ENCODE measurements around the gene ACTN4. TPM values are rescaled to one million over a fixed set of nuclear protein-coding genes. Genes with fewer than 3 reads are reported as not detected.

The ACTN4 gene
- total and polyA plus RNA-seq, 10 of the 15 experiments (the other 5 are each of a cell fraction or from before 2014, with no cell fraction given) = 2.4 to 293 (median 72.5) TPM

DNA sequence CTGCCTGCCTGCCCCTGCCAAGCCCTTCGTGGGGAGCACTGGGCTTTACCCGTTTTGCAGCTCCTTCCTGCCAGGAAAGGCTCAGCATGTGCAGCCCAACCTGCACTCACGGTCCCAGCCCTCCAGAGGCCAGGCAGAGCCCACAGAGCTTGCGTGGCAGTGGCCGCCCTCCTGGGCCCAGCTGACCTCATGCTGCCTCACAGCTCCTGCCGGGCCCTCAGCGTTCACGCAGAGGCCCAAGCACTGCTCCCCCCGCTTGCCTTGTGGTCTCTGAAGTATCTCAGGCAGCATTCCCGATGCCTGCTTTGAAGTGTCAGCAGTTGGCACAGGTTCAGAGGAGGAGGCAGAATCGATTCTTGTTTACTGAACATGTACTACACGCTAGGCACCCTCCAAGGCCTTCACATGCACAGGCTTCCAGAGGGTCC lies 64.3 kb downstream of the ACTN4 start:
- 88% methylated on average over 12 of the region's 12 CpGs for WGBS (ENCODE audit: insufficient coverage, insufficient replicate concordance, low lambda C conversion rate, missing lambda C conversion rate)
- Histone ChIP-seq H3K4me1 (ENCODE audit: control insufficient read depth, insufficient read depth, low read length) (no peaks in the 10 kb centered on the region), H3K27me3 (replicated peaks in 1 of 2; ENCODE audit: control insufficient read depth in 2 of 2, insufficient read depth in 2 of 2, low read length in 1 of 2) (no peaks in the 10 kb centered on the region), H2AFZ (ENCODE audit: control insufficient read depth, low read depth, low read length) (no peak overlapping the region), H3K27ac (ENCODE audit: control insufficient read depth, insufficient read depth) (no peak overlapping the region), H3K4me2 (ENCODE audit: control insufficient read depth, insufficient read depth) (no peak overlapping the region), H3K79me2 (ENCODE audit: control insufficient read depth, insufficient read depth, low read length) (no peaks in the 10 kb centered on the region), H4K20me1 (ENCODE audit: control insufficient read depth, insufficient read depth) (no peaks in the 10 kb centered on the region), H3K4me3 (no peak overlapping the region), H3K9me3 (replicated peaks; ENCODE audit: control insufficient read depth, insufficient read depth, low read length) (no peaks in the 10 kb centered on the region), H3K9ac (ENCODE audit: control insufficient read depth, insufficient read depth, low read length) (no peak overlapping the region), H3K36me3 (ENCODE audit: control insufficient read depth in 2 of 2, insufficient read depth in 2 of 2, low read length in 1 of 2) (peaks cover 27 to 52% of the 10 kb centered on the region in 2 experiments)
- TF ChIP-seq KAT2A (conservative IDR thresholded peaks at IDR 0.05; ENCODE audit: control insufficient read depth, low read depth, low read length) (no peak), EZH2 (IDR thresholded peaks at IDR 0.05; ENCODE audit: borderline replicate concordance, control insufficient read depth, low read depth, low read length) (no peak), ZNF217 (IDR thresholded peaks at IDR 0.05) (no peak), ZNF274 (IDR thresholded peaks at IDR 0.05; ENCODE audit: insufficient read depth, insufficient read length) (no peak), SMARCA5 (IDR thresholded peaks at IDR 0.05) (no peak), SPI1 (IDR thresholded peaks at IDR 0.05; ENCODE audit: borderline replicate concordance, insufficient read depth, low read depth, low read length) (no peak), YY1 (IDR thresholded peaks at IDR 0.05; ENCODE audit: low read depth, low read length) (no peak), RFX5 (IDR thresholded peaks at IDR 0.05; ENCODE audit: low read depth, low read length) (no peak), CEBPB (IDR thresholded peaks at IDR 0.05; ENCODE audit: borderline replicate concordance in 1 of 2, low read depth in 2 of 2, low read length in 2 of 2) (no peak), GABPA (IDR thresholded peaks at IDR 0.05; ENCODE audit: low read depth) (no peak), TCF12 (IDR thresholded peaks at IDR 0.05; ENCODE audit: low read depth, low read length) (no peak), FOS (IDR thresholded peaks at IDR 0.05; ENCODE audit: borderline replicate concordance, extremely low read depth, insufficient read length) (no peak), NR2C2 (IDR thresholded peaks at IDR 0.05; ENCODE audit: borderline replicate concordance, control insufficient read depth, insufficient read length, low read depth) (no peak)
- TF ChIP-seq, protein P1, sequence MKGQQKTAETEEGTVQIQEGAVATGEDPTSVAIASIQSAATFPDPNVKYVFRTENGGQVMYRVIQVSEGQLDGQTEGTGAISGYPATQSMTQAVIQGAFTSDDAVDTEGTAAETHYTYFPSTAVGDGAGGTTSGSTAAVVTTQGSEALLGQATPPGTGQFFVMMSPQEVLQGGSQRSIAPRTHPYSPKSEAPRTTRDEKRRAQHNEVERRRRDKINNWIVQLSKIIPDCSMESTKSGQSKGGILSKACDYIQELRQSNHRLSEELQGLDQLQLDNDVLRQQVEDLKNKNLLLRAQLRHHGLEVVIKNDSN (IDR thresholded peaks at IDR 0.05; ENCODE audit: borderline replicate concordance, extremely low read length, insufficient read depth, low read depth, low read length) = no peak
- TF ChIP-seq, protein P2, sequence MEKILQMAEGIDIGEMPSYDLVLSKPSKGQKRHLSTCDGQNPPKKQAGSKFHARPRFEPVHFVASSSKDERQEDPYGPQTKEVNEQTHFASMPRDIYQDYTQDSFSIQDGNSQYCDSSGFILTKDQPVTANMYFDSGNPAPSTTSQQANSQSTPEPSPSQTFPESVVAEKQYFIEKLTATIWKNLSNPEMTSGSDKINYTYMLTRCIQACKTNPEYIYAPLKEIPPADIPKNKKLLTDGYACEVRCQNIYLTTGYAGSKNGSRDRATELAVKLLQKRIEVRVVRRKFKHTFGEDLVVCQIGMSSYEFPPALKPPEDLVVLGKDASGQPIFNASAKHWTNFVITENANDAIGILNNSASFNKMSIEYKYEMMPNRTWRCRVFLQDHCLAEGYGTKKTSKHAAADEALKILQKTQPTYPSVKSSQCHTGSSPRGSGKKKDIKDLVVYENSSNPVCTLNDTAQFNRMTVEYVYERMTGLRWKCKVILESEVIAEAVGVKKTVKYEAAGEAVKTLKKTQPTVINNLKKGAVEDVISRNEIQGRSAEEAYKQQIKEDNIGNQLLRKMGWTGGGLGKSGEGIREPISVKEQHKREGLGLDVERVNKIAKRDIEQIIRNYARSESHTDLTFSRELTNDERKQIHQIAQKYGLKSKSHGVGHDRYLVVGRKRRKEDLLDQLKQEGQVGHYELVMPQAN (conservative IDR thresholded peaks at IDR 0.05) = no peak
- TF ChIP-seq, protein P3, sequence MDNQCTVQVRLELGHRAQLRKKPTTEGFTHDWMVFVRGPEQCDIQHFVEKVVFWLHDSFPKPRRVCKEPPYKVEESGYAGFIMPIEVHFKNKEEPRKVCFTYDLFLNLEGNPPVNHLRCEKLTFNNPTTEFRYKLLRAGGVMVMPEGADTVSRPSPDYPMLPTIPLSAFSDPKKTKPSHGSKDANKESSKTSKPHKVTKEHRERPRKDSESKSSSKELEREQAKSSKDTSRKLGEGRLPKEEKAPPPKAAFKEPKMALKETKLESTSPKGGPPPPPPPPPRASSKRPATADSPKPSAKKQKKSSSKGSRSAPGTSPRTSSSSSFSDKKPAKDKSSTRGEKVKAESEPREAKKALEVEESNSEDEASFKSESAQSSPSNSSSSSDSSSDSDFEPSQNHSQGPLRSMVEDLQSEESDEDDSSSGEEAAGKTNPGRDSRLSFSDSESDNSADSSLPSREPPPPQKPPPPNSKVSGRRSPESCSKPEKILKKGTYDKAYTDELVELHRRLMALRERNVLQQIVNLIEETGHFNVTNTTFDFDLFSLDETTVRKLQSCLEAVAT (IDR thresholded peaks at IDR 0.05) = no peak
- in situ Hi-C loops (cut with MboI) (no loop called here), intact Hi-C loops (cut with micrococcal nuclease; ENCODE audit: unreplicated experiment) (no loop called here)
- no peak for DNase-seq (ENCODE audit: low read depth, low spot score)
- ChIA-PET SMC1A (ENCODE audit: uncharacterized antibody, unreplicated experiment) (no interaction called here), RAD21 (ENCODE audit: unreplicated experiment) (no interaction called here), CTCF (no interaction called here), POLR2A (no interaction called here)
- no peak for ATAC-seq
- FAIRE-seq = no peak
- no TSS peak for BruUV-seq (replicated peaks)

Measured in GM12878 (cell line).